NOMO-1 treated with DMSO at 0.1 percent for 48 hours (cell line): ENCODE results near the gene PCDHB5.
"Not testable (repeated sequence)": the region's sequence is repeated elsewhere in the genome, so short reads cannot be mapped to it uniquely, and the experiment has no call there.

Experiments
- DNase-seq: peaks from one replicate; lab custom pipeline; 2025; ENCODE audit not compliant: unreplicated experiment; lab: John Stamatoyannopoulos, UW

PCDHB5 gene

GRCh38 chr5:141151632-141152031 lies 16.6 kb downstream of the PCDHB5 start:
- not testable (repeated sequence) for DNase-seq

GRCh38 chr5:141152096-141152495 lies 17.1 kb downstream of the PCDHB5 start:
- DNase-seq, result not testable (repeated sequence)

GRCh38 chr5:141155540-141156374 lies 20.8 kb downstream of the PCDHB5 start:
- DNase-seq, result no peak

GRCh38 chr5:141157356-141157755 lies 22.4 kb downstream of the PCDHB5 start:
- not testable (repeated sequence) for DNase-seq

GRCh38 chr5:141157901-141158300 lies 22.9 kb downstream of the PCDHB5 start:
- DNase-seq, result not testable (repeated sequence)

GRCh38 chr5:141172381-141173204 lies 37.6 kb downstream of the PCDHB5 start, which contains the start of gene PCDHB7:
Gene PCDHB7 (plus strand): TSS chr5:141172644. CDS start chr5:141172836, 192 bp downstream.
- peak; percentile 1 for DNase-seq

GRCh38 chr5:141174291-141175104 lies 39.5 kb downstream of the PCDHB5 start:
- not testable (repeated sequence) for DNase-seq

GRCh38 chr5:141175933-141176332 lies 40.9 kb downstream of the PCDHB5 start:
- no peak for DNase-seq

- DNase-seq, result not testable (repeated sequence)
Measured at GRCh38 chr5:141177577-141178191, 42.7 kb downstream of the PCDHB5 start, which contains the start of gene PCDHB8. Gene PCDHB8 (plus strand): TSS chr5:141177790. CDS start chr5:141178035, 245 bp downstream.

- DNase-seq, result not testable (repeated sequence)
Measured at GRCh38 chr5:141179371-141179770, 44.4 kb downstream of the PCDHB5 start.

GRCh38 chr5:141179876-141180275 lies 44.9 kb downstream of the PCDHB5 start:
- not testable (repeated sequence) for DNase-seq

- DNase-seq, result no peak
Measured at GRCh38 chr5:141180313-141180712, 45.3 kb downstream of the PCDHB5 start.

GRCh38 chr5:141182248-141182647 lies 47.2 kb downstream of the PCDHB5 start, which contains the start of gene PCDHB16:
Gene PCDHB16 (plus strand): TSS chr5:141182387. CDS start chr5:141182560, 173 bp downstream.
- no peak for DNase-seq

GRCh38 chr5:141184117-141184855 lies 49.3 kb downstream of the PCDHB5 start:
- not testable (repeated sequence) for DNase-seq

GRCh38 chr5:141186897-141187512 lies 52.0 kb downstream of the PCDHB5 start, which contains the start of gene PCDHB9:
Gene PCDHB9 (plus strand): TSS chr5:141187161. CDS start chr5:141187319, 158 bp downstream.
- no peak for DNase-seq
